HG03108 (cell line): ENCODE data around the gene PRRX2.
"Not testable (repeated sequence)": the region's sequence is repeated elsewhere in the genome, so short reads cannot be mapped to it uniquely, and the experiment has no call there.

ENCODE experiments used
- ATAC-seq: cut with Tn5 transposase; IDR thresholded peaks from one replicate; pipeline ENCODE4 v1.9.1; 2021; ENCODE audit warnings: moderate library complexity; ENCODE audit not compliant: unreplicated experiment

PRRX2 gene

DNA sequence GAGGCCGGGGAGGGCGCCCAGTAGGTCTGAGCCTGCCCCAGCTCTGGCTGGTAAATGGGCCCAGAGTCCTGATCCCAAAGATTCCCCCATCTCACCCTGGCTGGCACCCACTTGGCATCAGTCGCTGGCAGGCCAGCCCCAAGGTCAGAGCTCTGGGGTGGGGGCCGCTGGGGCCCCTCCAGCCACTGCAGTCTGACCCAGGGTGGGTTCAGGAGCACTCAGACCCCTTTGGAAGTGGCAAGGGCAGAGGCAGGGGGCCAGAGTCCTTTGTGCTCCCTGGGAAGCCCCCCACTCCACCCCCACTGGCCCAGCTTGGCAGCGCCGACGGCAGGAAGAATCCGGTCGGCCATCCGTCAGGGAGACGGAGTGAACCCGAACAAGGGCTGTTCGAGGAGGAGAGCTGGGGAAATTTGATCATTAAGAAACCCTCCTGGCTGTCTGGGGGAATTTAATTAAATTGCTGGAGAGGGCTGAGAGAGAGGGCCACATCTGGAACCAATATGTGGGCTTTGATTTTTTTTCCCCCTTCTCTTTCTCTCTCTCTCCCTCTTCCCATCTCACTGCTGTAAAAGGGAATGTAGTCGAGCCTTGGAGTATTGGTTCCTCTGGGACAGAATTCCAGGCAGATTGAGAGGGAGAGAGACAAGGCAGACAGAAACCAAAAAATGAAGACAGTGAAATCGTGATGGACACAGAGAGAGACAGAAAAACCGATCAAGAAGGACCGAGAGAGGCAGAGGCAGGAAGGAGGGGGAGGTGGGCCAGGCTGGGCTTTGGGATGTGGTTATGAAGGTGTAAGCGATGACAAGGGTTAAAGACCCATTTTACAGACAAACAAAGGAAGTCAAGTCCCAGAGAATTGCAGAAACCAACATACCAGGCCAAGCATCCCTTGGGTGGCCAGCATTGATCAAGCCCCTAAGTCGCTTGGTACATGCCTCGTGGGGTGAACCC lies 15.4 kb upstream of the PRRX2 start:
- no peak for ATAC-seq

DNA sequence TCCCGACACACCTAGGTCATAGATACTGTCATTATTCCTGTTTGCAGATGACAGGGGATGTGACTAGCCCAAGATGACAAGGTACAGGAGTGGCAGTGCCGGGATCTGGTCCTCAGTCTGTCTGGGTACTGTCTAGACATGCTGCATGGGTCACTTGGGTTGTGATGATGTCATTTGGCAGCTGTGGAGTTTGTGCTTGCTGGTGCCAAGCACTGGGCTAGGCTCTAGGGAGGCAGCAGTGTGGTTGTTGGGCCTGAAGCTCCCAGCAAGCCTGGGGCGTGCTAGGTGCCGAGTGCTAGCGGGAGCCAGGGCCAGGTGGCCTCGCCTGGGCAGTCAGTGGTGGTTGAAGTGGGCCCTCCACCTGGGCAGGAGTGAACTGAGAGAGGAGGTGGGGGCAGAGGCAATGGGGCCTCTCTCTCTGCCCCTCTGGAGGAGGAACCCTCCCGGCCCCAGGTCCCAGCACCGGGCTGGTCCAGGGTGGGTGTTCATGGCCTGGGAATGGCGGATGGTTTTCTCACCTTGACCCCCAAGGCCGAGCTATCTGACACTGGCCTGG lies 14.7 kb upstream of the PRRX2 start:
- ATAC-seq, result no peak

DNA sequence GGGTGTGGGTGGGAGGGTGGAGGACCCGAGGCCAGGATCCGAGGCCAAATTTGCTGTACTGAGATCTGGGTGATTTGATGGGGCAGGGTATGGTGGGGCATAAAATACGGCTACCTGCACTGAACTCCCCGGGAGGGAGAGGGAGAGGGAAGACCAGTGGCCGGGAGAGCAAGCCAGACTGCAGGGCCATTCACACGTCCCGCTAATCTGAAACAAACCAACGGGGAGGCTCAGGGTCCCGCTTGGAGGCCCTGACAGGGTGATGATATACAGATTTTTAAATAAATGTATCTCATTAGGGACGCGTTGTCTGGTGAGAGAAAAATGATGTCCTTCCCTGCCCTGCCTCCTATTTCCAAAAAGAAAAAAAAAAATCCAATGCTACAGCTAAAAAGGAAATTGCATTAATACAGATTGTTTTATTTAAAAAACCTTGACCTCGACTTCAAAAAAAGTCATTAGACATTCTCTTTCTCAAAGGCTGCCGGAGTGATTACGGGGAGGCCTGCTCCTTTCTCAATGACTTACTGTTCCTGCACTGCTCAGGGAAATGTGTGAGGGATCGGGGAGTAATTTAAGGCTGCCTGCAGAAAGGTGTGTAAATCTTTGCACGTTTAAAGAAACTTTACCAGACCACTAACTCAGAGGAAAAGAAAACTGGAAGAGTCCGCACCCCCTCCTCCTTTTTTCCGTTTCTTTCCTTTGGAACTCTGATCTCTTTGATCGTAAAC lies 11.5 kb upstream of the PRRX2 start:
- ATAC-seq, result no peak

DNA sequence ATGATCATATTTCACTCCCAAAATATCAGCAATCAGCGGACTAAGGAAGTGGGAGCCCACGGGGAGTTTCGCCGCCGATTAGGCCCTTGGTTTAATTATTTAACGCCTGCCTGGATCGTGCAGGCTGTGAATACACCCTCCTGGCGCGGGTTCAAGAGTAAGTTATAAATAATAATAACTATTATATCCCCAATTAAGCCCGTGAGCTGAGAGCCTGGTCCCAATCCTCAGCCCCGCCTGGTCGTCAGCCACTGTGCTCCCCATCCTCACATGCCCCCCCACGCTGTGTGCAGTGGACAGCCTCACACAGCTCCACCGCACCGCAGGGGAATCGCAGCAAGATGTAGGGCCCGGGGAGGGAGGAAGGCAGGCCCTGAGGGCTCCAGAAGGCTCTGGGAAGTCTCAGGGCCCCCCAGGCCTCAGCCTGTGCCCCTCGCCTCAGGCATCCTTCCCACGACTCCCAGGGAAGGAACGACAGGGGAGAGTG lies 10.8 kb upstream of the PRRX2 start:
- ATAC-seq, result no peak

DNA sequence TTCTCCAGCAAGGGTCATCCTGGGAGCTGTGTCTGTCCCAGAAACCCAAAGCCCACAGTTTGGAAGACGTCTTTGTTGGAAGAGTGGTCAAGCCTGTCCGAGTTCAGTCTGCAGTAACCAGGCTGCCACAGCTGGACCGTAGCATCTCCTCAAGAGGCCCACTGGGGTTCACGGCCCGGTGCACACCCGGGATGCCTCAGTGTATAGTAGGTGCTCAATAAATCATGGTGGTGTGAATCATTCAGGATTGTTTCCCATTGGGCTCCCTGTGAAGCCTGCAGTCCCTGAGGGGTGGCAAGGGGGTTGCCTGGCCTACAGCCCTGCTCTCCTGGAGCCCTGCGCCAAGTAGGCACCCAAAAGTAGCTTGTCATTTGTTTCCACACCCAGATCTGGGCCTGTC lies 10.3 kb upstream of the PRRX2 start:
- ATAC-seq, result no peak

DNA sequence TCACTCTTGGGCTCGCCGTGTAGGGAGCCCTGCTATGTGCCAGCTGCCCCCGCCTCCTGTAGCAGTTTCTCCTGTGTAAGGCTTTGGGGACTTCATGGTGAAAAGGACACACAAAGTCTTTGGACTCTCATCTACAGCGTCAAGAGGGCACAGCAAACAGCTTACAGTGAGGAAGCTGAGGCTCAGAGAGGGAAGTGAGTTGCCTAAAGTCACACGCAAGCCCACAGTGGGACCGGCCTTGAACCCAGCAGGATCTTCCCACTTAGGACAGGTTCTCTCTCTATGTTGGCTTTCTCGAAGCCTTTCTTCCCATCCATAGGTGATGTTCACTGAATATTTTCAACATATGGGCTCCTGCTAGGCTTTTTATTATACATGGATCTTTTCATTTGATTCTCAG lies 9.8 kb upstream of the PRRX2 start:
- no peak for ATAC-seq

DNA sequence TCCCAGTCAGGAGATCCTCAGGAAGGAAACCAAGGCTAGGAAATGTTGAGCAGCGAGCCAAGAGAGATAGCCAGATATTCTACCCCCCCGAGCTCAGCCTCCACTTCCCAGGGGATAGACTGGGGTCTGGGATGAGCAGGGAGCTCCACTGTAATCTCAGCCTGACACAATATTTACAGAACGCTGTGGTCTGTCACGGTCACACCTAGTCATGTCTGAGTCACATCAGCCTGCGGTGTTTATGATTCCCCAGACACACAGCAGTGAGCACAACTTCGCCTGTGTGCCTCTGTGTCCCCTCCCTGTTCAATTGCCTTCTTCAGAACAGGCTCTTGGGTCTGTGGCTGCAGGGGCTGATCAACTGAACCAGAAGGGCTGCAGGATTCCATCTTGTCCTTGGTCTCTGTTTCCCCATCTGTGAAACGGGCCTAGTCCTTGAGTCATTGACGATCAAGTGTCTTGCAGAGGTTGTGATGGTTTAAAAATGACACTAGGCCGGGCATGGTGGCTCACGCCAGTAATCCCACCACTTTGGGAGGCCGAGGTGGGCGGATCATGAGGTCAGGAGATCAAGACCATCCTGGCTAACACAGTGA lies 8.6 kb upstream of the PRRX2 start:
- ATAC-seq, result no peak

DNA sequence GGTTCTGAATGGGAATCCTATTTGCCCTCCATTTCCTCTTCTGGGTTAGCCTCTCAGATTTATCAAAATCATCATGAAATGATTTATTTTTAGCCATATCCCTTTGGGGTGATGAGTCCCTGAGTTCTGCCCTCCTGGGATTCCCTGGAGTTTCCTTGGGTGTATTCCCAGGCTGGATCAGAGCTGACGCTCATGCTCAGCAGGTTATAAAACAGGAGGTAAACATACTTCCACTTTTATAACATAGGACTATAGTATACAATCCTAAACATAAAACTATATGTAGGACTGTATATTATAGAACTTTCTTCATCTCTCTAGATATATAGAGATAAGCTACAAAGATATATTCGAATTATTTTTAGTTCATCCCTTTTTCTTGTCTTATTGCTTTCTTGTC lies 4.4 kb upstream of the PRRX2 start:
- no peak for ATAC-seq

DNA sequence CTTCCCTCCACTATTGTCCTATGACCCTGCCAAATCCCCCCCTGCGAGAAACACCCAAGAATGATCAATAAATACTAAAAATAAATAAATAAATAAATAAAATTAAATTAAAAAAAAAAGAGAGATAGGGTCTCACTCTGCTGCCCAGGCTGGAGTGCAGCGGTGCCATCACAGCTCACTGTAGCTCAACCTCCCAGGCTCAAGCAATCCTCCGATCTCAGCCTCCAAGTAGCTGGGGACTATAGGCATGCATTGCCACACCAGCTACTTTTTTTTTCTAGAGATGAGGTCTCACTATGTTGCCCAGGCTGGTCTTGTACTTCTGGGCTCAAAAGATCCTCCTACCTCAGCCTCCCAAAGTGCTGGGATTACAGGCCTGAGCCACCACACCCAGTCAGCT lies 3.2 kb upstream of the PRRX2 start:
- ATAC-seq, result not testable (repeated sequence)

DNA sequence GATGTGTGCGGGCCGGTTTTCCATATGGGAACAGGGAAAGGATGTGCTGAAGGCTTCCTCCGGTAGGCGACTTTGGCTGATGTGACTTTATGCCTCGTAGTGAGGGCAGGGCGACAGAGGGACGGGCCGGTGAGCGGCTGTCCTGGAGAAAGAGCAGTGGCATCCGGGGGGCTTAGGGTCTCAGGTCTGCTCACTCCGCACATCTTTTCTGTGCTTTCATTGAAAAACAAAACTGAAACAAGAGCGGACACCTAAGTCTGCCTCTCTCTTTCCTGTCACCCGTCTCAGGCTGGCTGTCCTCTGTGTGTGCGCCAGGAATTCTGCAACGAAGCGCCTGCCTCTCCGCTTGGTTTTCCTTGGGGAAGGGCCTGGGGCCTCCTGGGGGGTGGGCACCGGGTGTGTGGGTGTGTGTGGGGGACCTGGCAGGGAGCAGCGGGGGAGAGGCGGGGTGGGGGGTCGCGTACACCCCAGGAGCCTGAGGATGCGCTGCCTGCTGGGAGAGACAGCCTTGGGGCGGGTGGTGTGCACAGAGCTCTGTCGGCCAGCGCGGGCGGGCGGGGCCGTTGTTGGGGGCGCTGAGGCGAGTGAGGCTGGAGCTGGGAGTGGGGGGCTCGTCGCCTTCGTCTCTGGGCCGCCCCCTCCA lies 580 bp upstream of the PRRX2 start:
- no peak for ATAC-seq

DNA sequence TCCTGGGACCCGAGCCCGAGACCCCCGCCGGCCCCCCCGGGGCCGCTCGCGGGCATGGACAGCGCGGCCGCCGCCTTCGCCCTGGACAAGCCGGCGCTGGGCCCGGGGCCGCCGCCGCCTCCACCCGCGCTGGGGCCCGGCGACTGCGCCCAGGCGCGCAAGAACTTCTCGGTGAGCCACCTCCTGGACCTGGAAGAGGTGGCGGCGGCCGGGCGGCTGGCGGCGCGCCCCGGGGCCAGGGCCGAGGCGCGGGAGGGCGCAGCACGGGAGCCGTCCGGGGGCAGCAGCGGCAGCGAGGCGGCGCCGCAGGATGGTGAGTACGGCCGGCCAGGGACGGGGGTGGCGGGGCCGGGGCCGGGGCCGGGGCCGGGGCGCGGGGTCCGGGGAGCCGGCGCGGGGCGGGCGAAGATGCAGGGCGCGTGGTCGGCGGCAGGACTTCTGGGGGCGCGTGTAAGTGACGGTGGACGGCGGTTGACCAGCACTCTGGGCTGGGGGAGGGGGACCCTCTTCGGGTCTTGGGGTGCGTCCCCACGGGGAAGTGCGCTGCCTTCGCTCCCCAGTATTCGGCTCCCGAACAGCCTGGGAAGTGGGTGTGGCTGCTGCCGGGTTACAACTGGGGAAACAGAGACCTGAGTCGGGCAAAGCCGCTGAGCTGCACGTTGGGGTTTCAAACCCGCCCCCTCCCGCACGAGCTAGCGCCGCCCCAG lies 520 bp downstream of the PRRX2 start:
- no peak for ATAC-seq

DNA sequence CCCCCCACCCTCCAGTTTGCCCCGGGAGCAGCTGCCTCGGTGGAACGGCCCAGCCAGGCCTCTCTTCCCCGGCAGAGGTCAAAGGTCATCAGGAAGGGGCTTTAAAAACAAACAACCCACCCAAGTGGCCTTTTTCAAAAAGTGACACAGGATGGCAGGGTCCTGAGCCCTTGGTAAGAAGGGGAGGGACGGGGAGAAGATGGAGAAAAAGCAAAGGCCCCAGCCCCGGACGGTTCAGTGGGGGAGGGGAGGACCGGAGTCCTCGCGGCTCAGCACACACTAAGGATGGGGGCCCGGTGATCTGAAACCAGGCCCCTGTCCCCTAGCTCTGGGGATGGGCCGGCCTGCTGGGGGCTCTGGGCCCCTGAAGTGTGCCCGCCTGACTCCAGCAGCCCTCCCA lies 1.1 kb downstream of the PRRX2 start:
- no peak for ATAC-seq

DNA sequence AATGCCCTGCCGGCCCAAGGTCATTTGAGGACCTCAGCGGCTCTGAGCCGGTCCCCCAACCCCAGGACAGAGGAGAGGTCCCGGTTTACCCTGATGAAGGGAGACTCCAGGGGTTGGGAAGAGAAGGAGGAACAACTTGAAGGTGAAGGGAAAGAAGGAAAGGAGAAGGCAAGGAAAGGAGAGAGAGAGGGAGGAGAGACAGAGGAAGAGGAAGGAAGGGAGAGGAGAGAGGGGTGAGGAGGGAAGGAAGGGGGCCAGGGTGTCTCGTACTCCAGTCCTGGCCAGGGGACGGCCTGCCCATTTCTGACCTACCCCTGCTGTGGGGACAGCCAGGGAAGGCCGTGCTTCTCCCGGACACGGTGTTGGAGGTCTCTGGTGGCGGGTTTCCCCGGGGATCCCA lies 1.9 kb downstream of the PRRX2 start:
- ATAC-seq, result no peak

DNA sequence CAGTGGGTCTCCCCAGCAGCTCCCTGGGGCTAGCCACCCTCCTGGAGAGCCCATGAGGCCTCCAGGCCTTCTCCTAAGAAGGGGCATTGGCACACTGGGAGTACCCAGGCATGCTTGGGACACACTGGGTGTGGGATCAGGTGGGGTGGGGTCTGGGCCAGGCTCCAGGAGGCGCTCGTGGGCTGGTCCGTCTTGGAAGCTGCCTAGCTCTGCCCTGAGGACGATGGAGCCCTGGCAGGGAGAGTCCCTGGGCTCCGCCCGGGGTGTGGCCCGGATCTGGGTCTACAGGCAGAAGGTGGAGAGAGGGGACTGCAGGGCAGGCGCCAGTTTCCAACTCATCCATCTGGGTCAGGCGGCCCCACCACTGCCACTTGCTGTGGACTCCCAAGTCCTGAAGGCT lies 2.4 kb downstream of the PRRX2 start:
- no peak for ATAC-seq

DNA sequence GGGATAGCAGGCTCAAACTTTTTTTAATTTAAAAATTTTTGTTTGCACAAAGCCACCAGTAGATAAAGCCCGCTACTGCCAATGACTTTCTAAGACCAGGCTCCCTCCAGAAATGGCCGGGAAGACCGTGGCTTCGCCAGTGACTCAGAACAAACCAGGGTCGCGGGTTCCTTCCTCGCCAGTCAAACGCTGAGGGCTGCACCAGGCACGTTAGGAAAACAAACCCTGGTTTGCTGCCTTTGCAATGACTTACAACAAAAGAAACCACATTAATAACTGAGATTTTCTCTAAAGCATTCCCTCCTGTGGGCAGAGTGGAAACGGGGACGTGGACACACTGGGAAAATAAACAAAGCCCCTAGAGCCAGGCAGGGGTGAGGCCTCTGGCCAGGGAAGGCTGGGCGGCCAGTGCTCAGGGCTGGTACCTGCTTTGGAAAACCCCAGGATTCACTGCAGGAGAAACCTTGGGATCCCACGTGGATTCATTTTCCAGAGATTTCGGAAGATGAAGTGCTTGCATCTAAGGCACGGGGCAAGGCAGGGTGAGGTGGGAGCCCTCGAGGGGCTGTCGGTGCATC lies 3.8 kb downstream of the PRRX2 start:
- ATAC-seq, result no peak

DNA sequence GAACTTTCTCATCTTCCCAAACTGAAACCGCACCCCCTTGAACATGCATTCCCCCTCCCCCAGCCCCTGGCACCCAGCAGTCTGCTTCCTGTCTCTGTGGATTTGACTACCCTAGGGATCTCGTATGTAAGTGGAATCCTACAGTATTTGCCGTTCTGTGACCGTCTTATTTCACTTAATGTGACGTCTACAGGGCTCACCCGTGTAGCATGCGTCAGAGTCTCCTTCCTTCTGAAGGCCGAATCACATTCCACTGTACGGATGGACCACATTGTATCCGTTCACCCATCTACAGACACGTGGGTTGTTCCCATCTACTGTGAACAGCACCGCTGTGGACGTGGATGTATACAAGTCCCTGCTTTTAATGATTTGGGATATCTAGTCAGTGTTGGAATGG lies 4.5 kb downstream of the PRRX2 start:
- no peak for ATAC-seq

DNA sequence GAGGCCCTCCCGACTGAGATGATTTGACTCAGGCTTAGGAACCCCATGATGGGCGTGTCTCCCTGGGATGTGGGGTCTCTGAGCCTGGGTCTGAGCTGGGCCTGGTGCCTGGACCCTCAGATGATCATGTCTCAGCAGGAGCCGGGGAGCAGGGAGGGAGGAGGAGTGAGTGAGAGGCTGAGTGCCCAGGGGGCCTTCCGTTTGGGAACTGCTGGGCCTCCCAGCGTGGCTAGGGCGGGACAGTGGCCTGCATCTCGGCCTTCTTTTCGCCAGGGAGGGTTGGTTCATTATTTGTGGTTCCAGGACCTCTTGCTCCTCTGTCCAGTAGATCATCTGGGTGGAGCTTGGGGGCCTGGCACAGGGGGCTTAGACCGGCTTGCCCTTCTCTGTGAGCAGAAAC lies 5.6 kb downstream of the PRRX2 start:
- ATAC-seq, result no peak

DNA sequence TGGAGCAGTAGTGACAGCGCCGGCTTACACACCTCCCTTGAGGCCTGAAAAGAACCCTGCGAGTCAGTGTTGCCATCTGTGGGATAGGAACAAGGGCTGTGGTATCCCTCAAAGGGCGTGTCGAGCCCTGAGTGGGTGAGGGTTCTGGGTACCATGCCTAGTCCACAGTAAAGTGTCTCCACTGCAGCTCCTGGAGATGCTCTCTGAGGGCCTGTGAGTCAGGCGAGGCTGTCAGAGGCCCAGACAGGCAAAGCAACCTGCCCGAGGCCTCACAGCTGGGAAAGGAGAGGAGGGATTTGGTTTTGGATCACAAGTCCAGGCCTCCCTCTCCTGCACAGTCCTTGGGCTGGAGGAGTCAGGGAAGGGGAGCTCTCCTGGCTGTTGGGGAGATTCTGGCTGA lies 6.1 kb downstream of the PRRX2 start:
- no peak for ATAC-seq

DNA sequence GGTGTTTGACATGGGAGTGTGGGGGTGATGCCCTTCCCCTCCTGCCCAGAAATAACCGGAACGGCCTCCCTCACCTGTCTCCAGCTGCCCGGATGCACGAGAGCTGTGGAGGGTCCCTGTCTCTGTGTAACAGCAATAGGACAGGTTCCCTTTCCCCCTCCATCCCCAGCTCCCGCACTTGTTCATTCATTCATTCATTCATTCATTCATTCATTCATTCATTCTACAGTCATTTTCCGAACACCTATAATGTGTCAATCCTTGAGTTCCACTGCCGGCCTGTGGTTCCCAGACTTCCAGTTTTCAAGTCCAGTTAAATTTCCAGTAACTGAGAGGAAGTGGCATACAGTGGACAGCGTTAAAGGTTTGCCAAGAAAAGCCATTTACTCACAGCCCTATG lies 7.3 kb downstream of the PRRX2 start:
- no peak for ATAC-seq

DNA sequence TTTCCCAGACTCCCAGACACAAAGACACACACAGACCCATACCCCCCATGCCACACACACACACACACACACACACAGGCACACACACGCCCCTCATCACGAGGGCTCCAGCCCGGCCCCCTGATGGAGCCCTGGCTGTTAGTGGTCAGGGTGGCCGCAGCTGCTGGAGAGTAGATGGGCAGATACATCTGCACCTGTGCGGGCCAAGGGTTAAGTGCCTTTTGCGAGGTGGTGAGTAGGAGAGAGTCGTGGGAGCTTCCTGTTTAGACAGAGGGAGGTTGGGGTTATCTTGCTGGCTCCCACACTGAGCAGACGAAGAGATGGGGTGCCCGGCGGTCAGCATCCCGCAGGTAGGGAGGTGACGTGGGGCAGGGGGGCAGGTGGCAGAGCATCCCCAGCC lies 8.2 kb downstream of the PRRX2 start:
- ATAC-seq, result no peak
